GM12891 (cell line): ENCODE measurements around the gene PRKCD.

Source experiments
- PAX5 ChIP-seq: IDR thresholded peaks from 2 replicates; pipeline ENCODE4 v1.6.1; 2011; ENCODE audit warnings: low read length, moderate library complexity, mild to moderate bottlenecking; ENCODE audit not compliant: insufficient read depth, severe bottlenecking
- POLR2A ChIP-seq: IDR thresholded peaks from 2 replicates; pipeline ENCODE4 v1.6.1; 2011; ENCODE audit warnings: low read depth, low read length, control low read depth
- POLR2AphosphoS5 ChIP-seq: IDR thresholded peaks from 2 replicates; pipeline ENCODE4 v1.6.1; 2011; ENCODE audit warnings: low read depth, low read length, control low read depth
- POU2F2 ChIP-seq: IDR thresholded peaks from 2 replicates; pipeline ENCODE4 v1.6.1; 2011; ENCODE audit warnings: low read depth, mild to moderate bottlenecking, control low read depth, low read length, moderate library complexity
- SPI1 ChIP-seq: IDR thresholded peaks from 2 replicates; pipeline ENCODE4 v1.6.1; 2011; ENCODE audit warnings: low read depth, low read length, control low read depth
- TAF1 ChIP-seq: IDR thresholded peaks from 2 replicates; pipeline ENCODE4 v1.6.1; 2011; ENCODE audit warnings: low read depth, low read length, control low read depth

DNA sequence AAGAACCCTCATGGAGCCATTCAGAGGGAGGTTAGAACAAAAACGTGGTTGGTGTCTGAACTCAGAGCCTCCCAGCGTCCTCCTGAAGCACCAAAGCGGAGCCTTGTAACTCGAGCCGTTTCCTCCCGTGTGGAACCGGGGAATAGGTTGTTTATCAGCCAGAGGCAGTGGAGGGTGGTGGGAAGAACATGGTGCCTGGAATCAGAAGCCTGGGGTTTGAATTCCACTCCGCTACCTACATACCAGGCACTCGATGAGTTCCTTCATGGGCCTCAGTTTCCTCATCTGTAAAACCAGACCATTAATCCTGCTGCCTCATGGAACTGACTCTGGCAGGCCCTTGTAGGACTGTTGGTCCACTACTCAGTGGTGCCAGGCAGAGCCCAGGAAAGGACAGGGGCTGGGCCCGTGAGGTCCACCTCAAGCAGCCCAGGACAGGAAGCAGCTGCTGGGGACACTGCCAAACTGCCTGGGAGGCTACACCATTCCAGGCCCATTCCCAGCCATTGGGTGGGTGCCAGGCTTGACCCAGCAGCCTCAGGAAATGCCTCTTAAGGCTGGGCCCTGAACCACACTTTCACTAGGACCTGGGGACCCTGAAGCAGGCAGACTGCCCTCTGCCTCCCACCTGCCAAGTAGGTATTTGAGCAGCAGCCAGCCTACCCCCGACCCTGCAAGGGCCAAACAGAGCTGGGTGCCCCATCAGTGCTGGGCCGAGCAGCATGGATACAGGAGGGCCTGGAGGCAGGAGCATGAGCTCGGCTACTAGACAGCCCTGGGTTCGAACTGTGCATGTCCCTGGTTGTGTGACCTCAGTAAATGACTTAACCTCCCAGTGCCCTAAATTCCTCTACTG is 33.4 kb downstream of the PRKCD start:
- TF ChIP-seq POLR2A (no peak; the same call in 1 of the 2 replicates), POLR2AphosphoS5 (no peak; the same call in 1 of the 2 replicates), SPI1 (no peak), TAF1 (no peak), POU2F2 (no peak), PAX5 (no peak)
